GM23338 (cell line): Measurements from ENCODE around the gene BANF1. TPM values are rescaled to one million over a fixed set of nuclear protein-coding genes. Genes with fewer than 3 reads are reported as not detected.
A peak's percentile ranks its signal among the peaks of the same experiment; 100 is the strongest.

Source experiments
- ATAC-seq: fragments of 200-7000 bp; cut with Tn5 transposase; 3 replicates; pipeline ENCODE4 v1.9.1; 2020
- DNase-seq: peaks from one replicate; pipeline ENCODE4 v3.0.0-alpha.2; 2015; ENCODE audit warnings: low spot score
- H2AFZ ChIP-seq: fragments of 200-600 bp; sonication (generic); 2 replicates; pipeline ENCODE4 v1.8.0; 2016; ENCODE audit warnings: antibody characterized with exemption, mild to moderate bottlenecking, moderate library complexity
- H3F3A ChIP-seq: fragments of 200-600 bp; sonication (generic); replicated peaks from 2 replicates; pipeline ENCODE4 v1.8.0; 2017; ENCODE audit warnings: antibody characterized with exemption, mixed run types, low read depth
- H3K27ac ChIP-seq: fragments of 200-600 bp; sonication (generic); 2 replicates; pipeline ENCODE4 v1.6.1; 2016; ENCODE audit warnings: low read depth
- H3K27me3 ChIP-seq: fragments of 200-600 bp; sonication (generic); 2 replicates; pipeline ENCODE4 v1.8.0; 2016; ENCODE audit warnings: mild to moderate bottlenecking, mixed run types, moderate library complexity; ENCODE audit not compliant: insufficient read depth
- H3K36me3 ChIP-seq: fragments of 200-600 bp; sonication (generic); 2 replicates; pipeline ENCODE4 v1.8.0; 2016; ENCODE audit warnings: mild to moderate bottlenecking; ENCODE audit not compliant: insufficient read depth
- H3K4me1 ChIP-seq: fragments of 200-600 bp; sonication (generic); 2 replicates; pipeline ENCODE4 v1.8.0; 2016; ENCODE audit warnings: mild to moderate bottlenecking, moderate library complexity; ENCODE audit not compliant: insufficient read depth
- H3K4me2 ChIP-seq: fragments of 200-600 bp; sonication (generic); 2 replicates; pipeline ENCODE4 v1.7.1; 2017; ENCODE audit warnings: mixed run types
- H3K4me3 ChIP-seq: fragments of 200-600 bp; sonication (generic); 2 replicates; pipeline ENCODE4 v1.6.1; 2016; ENCODE audit warnings: mixed run types
- H3K79me2 ChIP-seq: fragments of 200-600 bp; sonication (generic); replicated peaks from 2 replicates; pipeline ENCODE4 v1.8.0; 2017; ENCODE audit warnings: mild to moderate bottlenecking; ENCODE audit not compliant: insufficient read depth
- H3K9me2 ChIP-seq: fragments of 200-600 bp; sonication (generic); 2 replicates; pipeline ENCODE4 v1.8.0; 2017; ENCODE audit not compliant: insufficient read depth
- H4K20me1 ChIP-seq: fragments of 200-600 bp; sonication (generic); replicated peaks from 2 replicates; pipeline ENCODE4 v1.8.0; 2017; ENCODE audit warnings: mild to moderate bottlenecking; ENCODE audit not compliant: insufficient read depth
- H3K27ac Mint-ChIP-seq: 2 replicates; pipeline ENCODE4 v1.8.0; 2020; ENCODE audit warnings: inconsistent platforms, mild to moderate bottlenecking, moderate library complexity, mixed read lengths
- H3K27me3 Mint-ChIP-seq: 3 replicates; pipeline ENCODE4 v1.8.0; 2022; ENCODE audit warnings: low read depth, mild to moderate bottlenecking, moderate library complexity, mixed read lengths, inconsistent platforms; ENCODE audit not compliant: insufficient read depth, poor library complexity
- H3K36me3 Mint-ChIP-seq: 3 replicates; pipeline ENCODE4 v1.8.0; 2021; ENCODE audit warnings: low read depth, mild to moderate bottlenecking, inconsistent platforms, moderate library complexity, mixed read lengths
- H3K4me1 Mint-ChIP-seq: 3 replicates; pipeline ENCODE4 v1.8.0; 2020; ENCODE audit warnings: mild to moderate bottlenecking, inconsistent platforms, mixed read lengths
- H3K4me3 Mint-ChIP-seq: 3 replicates; pipeline ENCODE4 v1.8.0; 2021; ENCODE audit warnings: moderate library complexity, mild to moderate bottlenecking, inconsistent platforms, mixed read lengths
- H3K9me3 Mint-ChIP-seq: 3 replicates; pipeline ENCODE4 v1.8.0; 2020; ENCODE audit warnings: moderate library complexity, mild to moderate bottlenecking, inconsistent platforms, mixed read lengths
- STAT1 ChIP-seq: IDR thresholded peaks from one replicate; pipeline ENCODE4 v1.6.1; 2016; ENCODE audit warnings: antibody characterized with exemption; ENCODE audit not compliant: unreplicated experiment
- polyA plus RNA-seq: library from polyadenylated mRNA; unstranded; fragments of >200 nt; fragmentation: Nextera tagmentation; extraction: Ambion mirVana; gene quantifications from 2 replicates; pipeline ENCODE4 v1.2.1, GENCODE V29; 2016
- total RNA-seq: library from RNA; depleted of rRNA; stranded (reverse); fragments of >200 nt; shearing (Covaris generic); gene quantifications from 2 replicates; pipeline ENCODE4 v1.2.3, GENCODE V29; 2014
- TF ChIP-seq, protein P1 (sequence below): IDR thresholded peaks from one replicate; pipeline ENCODE4 v1.6.1; 2018; ENCODE audit warnings: antibody characterized with exemption; ENCODE audit not compliant: unreplicated experiment
- TF ChIP-seq, protein P2 (sequence below): IDR thresholded peaks from 2 replicates; pipeline ENCODE4 v1.6.1; 2016; ENCODE audit warnings: antibody characterized with exemption
- TF ChIP-seq, protein P3 (sequence below): fragments of 250-450 bp; sonication (Bioruptor Pico); IDR thresholded peaks from 2 replicates; pipeline ENCODE4 v1.5.0; 2020; ENCODE audit warnings: mild to moderate bottlenecking, moderate library complexity

The BANF1 gene
- total and polyA plus RNA-seq, 2 experiments from 2014 or later, result 58.2 to 765 TPM

DNA sequence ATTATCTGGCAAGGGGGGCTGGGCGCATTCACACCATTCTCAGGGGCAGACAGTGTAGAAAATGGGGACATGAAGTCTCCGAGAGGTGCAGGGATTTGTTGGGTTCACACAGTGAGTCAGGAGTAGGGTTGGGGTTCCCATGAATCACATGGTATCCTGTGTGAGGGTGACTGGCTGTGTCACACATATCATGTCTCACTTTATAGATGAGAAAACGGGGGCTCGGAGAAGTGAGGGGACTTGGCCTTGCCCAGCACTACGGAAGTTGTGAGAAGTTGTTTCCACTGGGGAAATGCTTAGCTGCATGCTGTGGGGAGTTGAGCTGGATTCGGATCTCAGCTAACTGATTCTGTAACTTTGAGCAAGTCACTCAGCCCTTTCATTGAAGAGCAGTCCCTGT, 42.5 kb downstream of the BANF1 start:
- Histone ChIP-seq H3K4me1 (peaks cover 7% of the 10 kb centered on the region; the same call in 1 of the 2 replicates), H3K79me2 (0 out of 2 replicates have a peak, but pooled peaks cover 4% of the 10 kb centered on the region), H3K9me2 (no peaks in the 10 kb centered on the region), H3K4me2 (no peak overlapping the region), H2AFZ (no peak overlapping the region), H3K27ac (no peak overlapping the region), H3K4me3 (no peak overlapping the region), H3K36me3 (no peaks in the 10 kb centered on the region), H4K20me1 (no peaks in the 10 kb centered on the region; the same call in none of the 2 replicates), H3K27me3 (no peaks in the 10 kb centered on the region), H3F3A (peaks cover 8% of the 10 kb centered on the region; the same call in 1 of the 2 replicates)
- no peaks in the 10 kb centered on the region; the same call in 2 of the 3 replicates for H3K9me3 Mint-ChIP-seq
- ATAC-seq (no peak), DNase-seq (no peak)
- peaks cover 24% of the 10 kb centered on the region for H3K36me3 Mint-ChIP-seq
- peak overlapping the region; percentile 76; the same call in 1 of the 2 replicates for H3K27ac Mint-ChIP-seq
- no peak overlapping the region; the same call in 2 of the 3 replicates for H3K4me3 Mint-ChIP-seq
- peaks cover 30% of the 10 kb centered on the region for H3K4me1 Mint-ChIP-seq
- peaks cover 6% of the 10 kb centered on the region for H3K27me3 Mint-ChIP-seq
- TF ChIP-seq, protein P1, sequence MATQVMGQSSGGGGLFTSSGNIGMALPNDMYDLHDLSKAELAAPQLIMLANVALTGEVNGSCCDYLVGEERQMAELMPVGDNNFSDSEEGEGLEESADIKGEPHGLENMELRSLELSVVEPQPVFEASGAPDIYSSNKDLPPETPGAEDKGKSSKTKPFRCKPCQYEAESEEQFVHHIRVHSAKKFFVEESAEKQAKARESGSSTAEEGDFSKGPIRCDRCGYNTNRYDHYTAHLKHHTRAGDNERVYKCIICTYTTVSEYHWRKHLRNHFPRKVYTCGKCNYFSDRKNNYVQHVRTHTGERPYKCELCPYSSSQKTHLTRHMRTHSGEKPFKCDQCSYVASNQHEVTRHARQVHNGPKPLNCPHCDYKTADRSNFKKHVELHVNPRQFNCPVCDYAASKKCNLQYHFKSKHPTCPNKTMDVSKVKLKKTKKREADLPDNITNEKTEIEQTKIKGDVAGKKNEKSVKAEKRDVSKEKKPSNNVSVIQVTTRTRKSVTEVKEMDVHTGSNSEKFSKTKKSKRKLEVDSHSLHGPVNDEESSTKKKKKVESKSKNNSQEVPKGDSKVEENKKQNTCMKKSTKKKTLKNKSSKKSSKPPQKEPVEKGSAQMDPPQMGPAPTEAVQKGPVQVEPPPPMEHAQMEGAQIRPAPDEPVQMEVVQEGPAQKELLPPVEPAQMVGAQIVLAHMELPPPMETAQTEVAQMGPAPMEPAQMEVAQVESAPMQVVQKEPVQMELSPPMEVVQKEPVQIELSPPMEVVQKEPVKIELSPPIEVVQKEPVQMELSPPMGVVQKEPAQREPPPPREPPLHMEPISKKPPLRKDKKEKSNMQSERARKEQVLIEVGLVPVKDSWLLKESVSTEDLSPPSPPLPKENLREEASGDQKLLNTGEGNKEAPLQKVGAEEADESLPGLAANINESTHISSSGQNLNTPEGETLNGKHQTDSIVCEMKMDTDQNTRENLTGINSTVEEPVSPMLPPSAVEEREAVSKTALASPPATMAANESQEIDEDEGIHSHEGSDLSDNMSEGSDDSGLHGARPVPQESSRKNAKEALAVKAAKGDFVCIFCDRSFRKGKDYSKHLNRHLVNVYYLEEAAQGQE, result no peak
- TF ChIP-seq, protein P2, sequence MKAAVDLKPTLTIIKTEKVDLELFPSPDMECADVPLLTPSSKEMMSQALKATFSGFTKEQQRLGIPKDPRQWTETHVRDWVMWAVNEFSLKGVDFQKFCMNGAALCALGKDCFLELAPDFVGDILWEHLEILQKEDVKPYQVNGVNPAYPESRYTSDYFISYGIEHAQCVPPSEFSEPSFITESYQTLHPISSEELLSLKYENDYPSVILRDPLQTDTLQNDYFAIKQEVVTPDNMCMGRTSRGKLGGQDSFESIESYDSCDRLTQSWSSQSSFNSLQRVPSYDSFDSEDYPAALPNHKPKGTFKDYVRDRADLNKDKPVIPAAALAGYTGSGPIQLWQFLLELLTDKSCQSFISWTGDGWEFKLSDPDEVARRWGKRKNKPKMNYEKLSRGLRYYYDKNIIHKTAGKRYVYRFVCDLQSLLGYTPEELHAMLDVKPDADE, result no peak
- no peak for TF ChIP-seq STAT1
- TF ChIP-seq, protein P3, sequence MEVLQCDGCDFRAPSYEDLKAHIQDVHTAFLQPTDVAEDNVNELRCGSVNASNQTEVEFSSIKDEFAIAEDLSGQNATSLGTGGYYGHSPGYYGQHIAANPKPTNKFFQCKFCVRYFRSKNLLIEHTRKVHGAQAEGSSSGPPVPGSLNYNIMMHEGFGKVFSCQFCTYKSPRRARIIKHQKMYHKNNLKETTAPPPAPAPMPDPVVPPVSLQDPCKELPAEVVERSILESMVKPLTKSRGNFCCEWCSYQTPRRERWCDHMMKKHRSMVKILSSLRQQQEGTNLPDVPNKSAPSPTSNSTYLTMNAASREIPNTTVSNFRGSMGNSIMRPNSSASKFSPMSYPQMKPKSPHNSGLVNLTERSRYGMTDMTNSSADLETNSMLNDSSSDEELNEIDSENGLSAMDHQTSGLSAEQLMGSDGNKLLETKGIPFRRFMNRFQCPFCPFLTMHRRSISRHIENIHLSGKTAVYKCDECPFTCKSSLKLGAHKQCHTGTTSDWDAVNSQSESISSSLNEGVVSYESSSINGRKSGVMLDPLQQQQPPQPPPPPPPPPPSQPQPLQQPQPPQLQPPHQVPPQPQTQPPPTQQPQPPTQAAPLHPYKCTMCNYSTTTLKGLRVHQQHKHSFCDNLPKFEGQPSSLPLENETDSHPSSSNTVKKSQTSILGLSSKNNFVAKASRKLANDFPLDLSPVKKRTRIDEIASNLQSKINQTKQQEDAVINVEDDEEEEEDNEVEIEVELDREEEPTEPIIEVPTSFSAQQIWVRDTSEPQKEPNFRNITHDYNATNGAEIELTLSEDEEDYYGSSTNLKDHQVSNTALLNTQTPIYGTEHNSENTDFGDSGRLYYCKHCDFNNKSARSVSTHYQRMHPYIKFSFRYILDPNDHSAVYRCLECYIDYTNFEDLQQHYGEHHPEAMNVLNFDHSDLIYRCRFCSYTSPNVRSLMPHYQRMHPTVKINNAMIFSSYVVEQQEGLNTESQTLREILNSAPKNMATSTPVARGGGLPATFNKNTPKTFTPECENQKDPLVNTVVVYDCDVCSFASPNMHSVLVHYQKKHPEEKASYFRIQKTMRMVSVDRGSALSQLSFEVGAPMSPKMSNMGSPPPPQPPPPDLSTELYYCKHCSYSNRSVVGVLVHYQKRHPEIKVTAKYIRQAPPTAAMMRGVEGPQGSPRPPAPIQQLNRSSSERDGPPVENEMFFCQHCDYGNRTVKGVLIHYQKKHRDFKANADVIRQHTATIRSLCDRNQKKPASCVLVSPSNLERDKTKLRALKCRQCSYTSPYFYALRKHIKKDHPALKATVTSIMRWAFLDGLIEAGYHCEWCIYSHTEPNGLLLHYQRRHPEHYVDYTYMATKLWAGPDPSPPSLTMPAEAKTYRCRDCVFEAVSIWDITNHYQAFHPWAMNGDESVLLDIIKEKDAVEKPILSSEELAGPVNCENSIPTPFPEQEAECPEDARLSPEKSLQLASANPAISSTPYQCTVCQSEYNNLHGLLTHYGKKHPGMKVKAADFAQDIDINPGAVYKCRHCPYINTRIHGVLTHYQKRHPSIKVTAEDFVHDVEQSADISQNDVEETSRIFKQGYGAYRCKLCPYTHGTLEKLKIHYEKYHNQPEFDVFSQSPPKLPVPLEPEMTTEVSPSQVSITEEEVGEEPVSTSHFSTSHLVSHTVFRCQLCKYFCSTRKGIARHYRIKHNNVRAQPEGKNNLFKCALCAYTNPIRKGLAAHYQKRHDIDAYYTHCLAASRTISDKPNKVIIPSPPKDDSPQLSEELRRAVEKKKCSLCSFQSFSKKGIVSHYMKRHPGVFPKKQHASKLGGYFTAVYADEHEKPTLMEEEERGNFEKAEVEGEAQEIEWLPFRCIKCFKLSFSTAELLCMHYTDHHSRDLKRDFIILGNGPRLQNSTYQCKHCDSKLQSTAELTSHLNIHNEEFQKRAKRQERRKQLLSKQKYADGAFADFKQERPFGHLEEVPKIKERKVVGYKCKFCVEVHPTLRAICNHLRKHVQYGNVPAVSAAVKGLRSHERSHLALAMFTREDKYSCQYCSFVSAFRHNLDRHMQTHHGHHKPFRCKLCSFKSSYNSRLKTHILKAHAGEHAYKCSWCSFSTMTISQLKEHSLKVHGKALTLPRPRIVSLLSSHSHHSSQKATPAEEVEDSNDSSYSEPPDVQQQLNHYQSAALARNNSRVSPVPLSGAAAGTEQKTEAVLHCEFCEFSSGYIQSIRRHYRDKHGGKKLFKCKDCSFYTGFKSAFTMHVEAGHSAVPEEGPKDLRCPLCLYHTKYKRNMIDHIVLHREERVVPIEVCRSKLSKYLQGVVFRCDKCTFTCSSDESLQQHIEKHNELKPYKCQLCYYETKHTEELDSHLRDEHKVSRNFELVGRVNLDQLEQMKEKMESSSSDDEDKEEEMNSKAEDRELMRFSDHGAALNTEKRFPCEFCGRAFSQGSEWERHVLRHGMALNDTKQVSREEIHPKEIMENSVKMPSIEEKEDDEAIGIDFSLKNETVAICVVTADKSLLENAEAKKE (CRISPR knock-in tag), result no peak
